ENCODE results near the gene ODF2.

GRCh38 chr9:128416014-128416413 lies 39.8 kb upstream of the ODF2 start:
- TF ChIP-seq, protein P1, sequence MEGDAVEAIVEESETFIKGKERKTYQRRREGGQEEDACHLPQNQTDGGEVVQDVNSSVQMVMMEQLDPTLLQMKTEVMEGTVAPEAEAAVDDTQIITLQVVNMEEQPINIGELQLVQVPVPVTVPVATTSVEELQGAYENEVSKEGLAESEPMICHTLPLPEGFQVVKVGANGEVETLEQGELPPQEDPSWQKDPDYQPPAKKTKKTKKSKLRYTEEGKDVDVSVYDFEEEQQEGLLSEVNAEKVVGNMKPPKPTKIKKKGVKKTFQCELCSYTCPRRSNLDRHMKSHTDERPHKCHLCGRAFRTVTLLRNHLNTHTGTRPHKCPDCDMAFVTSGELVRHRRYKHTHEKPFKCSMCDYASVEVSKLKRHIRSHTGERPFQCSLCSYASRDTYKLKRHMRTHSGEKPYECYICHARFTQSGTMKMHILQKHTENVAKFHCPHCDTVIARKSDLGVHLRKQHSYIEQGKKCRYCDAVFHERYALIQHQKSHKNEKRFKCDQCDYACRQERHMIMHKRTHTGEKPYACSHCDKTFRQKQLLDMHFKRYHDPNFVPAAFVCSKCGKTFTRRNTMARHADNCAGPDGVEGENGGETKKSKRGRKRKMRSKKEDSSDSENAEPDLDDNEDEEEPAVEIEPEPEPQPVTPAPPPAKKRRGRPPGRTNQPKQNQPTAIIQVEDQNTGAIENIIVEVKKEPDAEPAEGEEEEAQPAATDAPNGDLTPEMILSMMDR (IDR thresholded peaks at IDR 0.05 in 2 of 3, conservative IDR thresholded peaks at IDR 0.05 in 1 of 3; ENCODE audit: borderline replicate concordance in 1 of 3, insufficient read depth in 1 of 3, low read depth in 2 of 3, low read length in 2 of 3) = no peak
- TF ChIP-seq FOSL1 (IDR thresholded peaks at IDR 0.05; ENCODE audit: low read depth) = no peak
- no peak for TF ChIP-seq TCF7L2 (IDR thresholded peaks at IDR 0.05; ENCODE audit: borderline replicate concordance, extremely low read depth, insufficient read depth, insufficient read length)
- no peak for TF ChIP-seq POLR2A (IDR thresholded peaks at IDR 0.05; ENCODE audit: borderline replicate concordance, extremely low read depth, insufficient read depth, insufficient read length)
